Esophagus muscularis mucosa (tissue), 4 donors: Measurements from ENCODE around the gene FAM161A. TPM values are rescaled to one million over a fixed set of nuclear protein-coding genes. Genes with fewer than 3 reads are reported as not detected.
"Not testable (repeated sequence)": the region's sequence is repeated elsewhere in the genome, so short reads cannot be mapped to it uniquely, and the experiment has no call there.

Experiments
- DNase-seq: peaks from one replicate; pipeline ENCODE4 v3.0.0-alpha.2; 2017; ENCODE audit errors: extremely low spot score
- H3K27ac ChIP-seq, 4 donors: fragments of 200-600 bp; sonication (generic); replicated peaks in 1 of 4; 1 replicate in 3 of 4; 2 replicates in 1 of 4; pipeline ENCODE4 v1.5.1; 2016 to 2019; ENCODE audit warnings: mild to moderate bottlenecking in 1 of 4
- H3K27me3 ChIP-seq, 4 donors: fragments of 200-600 bp; sonication (generic); one replicate each; pipeline versions ENCODE4 v1.5.1 to v1.6.0; 2016 to 2019
- H3K36me3 ChIP-seq, 4 donors: fragments of 200-600 bp; sonication (generic); one replicate each; pipeline ENCODE4 v1.5.1; 2016 to 2019
- H3K4me1 ChIP-seq, 4 donors: fragments of 200-600 bp; sonication (generic); one replicate each; pipeline ENCODE4 v1.5.1; 2016 to 2019
- H3K4me3 ChIP-seq, 4 donors: fragments of 200-600 bp; sonication (generic); 1 replicate in 2 of 4; 2 replicates in 2 of 4; pipeline ENCODE4 v1.5.1; 2016 to 2019; ENCODE audit warnings: mild to moderate bottlenecking in 4 of 4, moderate library complexity in 1 of 4
- H3K9me3 ChIP-seq, 4 donors: fragments of 200-600 bp; sonication (generic); 1 replicate in 3 of 4; 2 replicates in 1 of 4; pipeline ENCODE4 v1.5.1; 2016 to 2019
- EP300 ChIP-seq: sonication (generic); formaldehyde crosslinking; IDR thresholded peaks from one replicate; pipeline ENCODE4 v1.6.1; 2017; ENCODE audit warnings: antibody characterized with exemption
- POLR2A ChIP-seq: fragments of 450-650 bp; IDR thresholded peaks from one replicate; pipeline ENCODE4 v1.6.1; 2017; ENCODE audit warnings: antibody characterized with exemption, moderate library complexity, mild to moderate bottlenecking, low read depth
- POLR2AphosphoS5 ChIP-seq, 2 donors: sonication (generic); formaldehyde crosslinking; IDR thresholded peaks; one replicate each; pipeline ENCODE4 v1.6.1; 2017; ENCODE audit warnings: antibody characterized with exemption in 2 of 2
- WGBS: methylation state at CpG from one replicate; pipeline ENCODE4 v1.1.5; 2018; 5-methylcytosine and 5-hydroxymethylcytosine counted together
- intact Hi-C: fragments of 100-400 bp; cut with DNase I; formaldehyde crosslinking; loops from one replicate; pipeline ENCODE4 v1.15.1; 2023
- total RNA-seq, 4 donors: library from RNA; depleted of rRNA; stranded (reverse); fragments of >200 nt; gene quantifications; one replicate each; pipeline versions ENCODE4 v1.1.0 to v1.2.1, GENCODE V29; 2016
- TF ChIP-seq, protein P1 (sequence below), 3 experiments: fragments of 200-600 bp in 2 of 3; fragments of 450-650 bp in 1 of 3; sonication (generic) in 2 of 3; IDR thresholded peaks; one replicate each; pipeline ENCODE4 v1.5.1; 2017 to 2019; ENCODE audit warnings: antibody characterized with exemption in 3 of 3, mild to moderate bottlenecking in 2 of 3, moderate library complexity in 1 of 3

Gene FAM161A
- total RNA-seq, 4 donors from 2014 or later: 0.83 to 1.7 (median 1.3) TPM

GRCh38 chr2:61887717-61888266 lies 33.9 kb upstream of the FAM161A start:
- WGBS: under 1% methylated on average over 18 of the region's 18 CpGs
- Histone ChIP-seq H3K36me3 (peaks cover 6 to 36% (median 20%) of the 10 kb centered on the region in 4 donors), H3K4me3 (peak overlapping the region; percentile 68 to 85 (median 72)), H3K4me1 (peaks cover 17 to 26% (median 20%) of the 10 kb centered on the region in 4 donors), H3K27me3 (no peaks in the 10 kb centered on the region), H3K9me3 (no peaks in the 10 kb centered on the region), H3K27ac (peak overlapping the region; percentile 92 to 99 (median 94))
- intact Hi-C loops: loop anchor here (10.0 kb wide), 1 partner anchor 353 kb away; the partner anchor contains the start of gene XPO1
- DNase-seq: no peak
- TF ChIP-seq, protein P1, sequence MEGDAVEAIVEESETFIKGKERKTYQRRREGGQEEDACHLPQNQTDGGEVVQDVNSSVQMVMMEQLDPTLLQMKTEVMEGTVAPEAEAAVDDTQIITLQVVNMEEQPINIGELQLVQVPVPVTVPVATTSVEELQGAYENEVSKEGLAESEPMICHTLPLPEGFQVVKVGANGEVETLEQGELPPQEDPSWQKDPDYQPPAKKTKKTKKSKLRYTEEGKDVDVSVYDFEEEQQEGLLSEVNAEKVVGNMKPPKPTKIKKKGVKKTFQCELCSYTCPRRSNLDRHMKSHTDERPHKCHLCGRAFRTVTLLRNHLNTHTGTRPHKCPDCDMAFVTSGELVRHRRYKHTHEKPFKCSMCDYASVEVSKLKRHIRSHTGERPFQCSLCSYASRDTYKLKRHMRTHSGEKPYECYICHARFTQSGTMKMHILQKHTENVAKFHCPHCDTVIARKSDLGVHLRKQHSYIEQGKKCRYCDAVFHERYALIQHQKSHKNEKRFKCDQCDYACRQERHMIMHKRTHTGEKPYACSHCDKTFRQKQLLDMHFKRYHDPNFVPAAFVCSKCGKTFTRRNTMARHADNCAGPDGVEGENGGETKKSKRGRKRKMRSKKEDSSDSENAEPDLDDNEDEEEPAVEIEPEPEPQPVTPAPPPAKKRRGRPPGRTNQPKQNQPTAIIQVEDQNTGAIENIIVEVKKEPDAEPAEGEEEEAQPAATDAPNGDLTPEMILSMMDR (IDR thresholded peaks at IDR 0.05): no peak
- no peak for TF ChIP-seq EP300
- TF ChIP-seq POLR2A: no peak
- TF ChIP-seq POLR2AphosphoS5 (IDR thresholded peaks at IDR 0.05): no peak

DNA sequence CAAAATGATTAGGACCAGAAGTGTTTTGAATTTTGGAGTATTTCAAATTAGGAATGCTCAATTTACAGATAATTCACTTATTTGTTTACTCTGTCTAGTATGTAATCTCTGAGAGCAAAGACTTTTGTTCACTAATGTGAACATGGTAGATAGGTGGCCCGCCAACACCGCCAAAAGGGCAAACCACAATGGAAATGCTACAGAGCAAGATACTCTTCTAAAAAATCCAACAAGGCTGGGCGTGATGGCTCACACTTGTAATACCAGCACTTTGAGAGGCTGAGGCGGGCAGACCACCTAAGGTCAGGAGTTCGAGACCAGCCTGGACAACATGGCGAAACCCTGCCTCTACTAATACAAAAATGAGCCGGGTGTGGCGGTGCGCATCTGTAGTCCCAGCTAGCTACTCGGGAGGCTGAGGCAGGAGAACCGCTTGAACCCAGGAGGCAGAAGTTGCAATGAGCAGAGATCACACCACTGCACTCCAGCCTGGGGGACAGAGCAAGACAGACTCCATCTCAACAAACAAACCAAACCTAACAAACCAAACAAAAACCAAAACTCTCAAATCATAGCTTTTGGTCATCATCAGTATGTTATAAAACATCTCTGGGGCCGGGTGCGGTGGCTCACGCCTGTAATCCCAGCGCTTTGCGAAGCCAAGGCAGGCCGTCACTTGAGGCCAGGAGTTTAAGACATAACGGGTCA lies 32.2 kb upstream of the FAM161A start:
- WGBS: 94% methylated on average over 18 of the region's 18 CpGs
- no peaks in the 10 kb centered on the region for H3K27me3 ChIP-seq
- H3K36me3 ChIP-seq: peaks cover 22 to 53% (median 36%) of the 10 kb centered on the region in 4 donors
- H3K9me3 ChIP-seq: no peaks in the 10 kb centered on the region
- peak overlapping the region in 1 of 4 donors; percentile 68 for H3K4me3 ChIP-seq
- intact Hi-C loops: loop anchor here (10.0 kb wide), 1 partner anchor 351 kb away; the partner anchor contains the start of gene XPO1
- H3K27ac ChIP-seq: no peak overlapping the region
- H3K4me1 ChIP-seq: peaks cover 17 to 26% (median 20%) of the 10 kb centered on the region in 4 donors
- no peak for DNase-seq
- TF ChIP-seq POLR2AphosphoS5 (IDR thresholded peaks at IDR 0.05): no peak
- TF ChIP-seq POLR2A: no peak

GRCh38 chr2:61882850-61883249 lies 29.0 kb upstream of the FAM161A start:
- H3K36me3 ChIP-seq: peaks cover 52 to 85% (median 67%) of the 10 kb centered on the region in 4 donors
- 79% methylated on average over 5 of the region's 5 CpGs for WGBS
- H3K27me3 ChIP-seq: no peaks in the 10 kb centered on the region
- H3K27ac ChIP-seq: no peak overlapping the region
- H3K4me1 ChIP-seq: peaks cover 17 to 24% (median 18%) of the 10 kb centered on the region in 4 donors
- intact Hi-C loops: loop anchor here (10.0 kb wide), 1 partner anchor 348 kb away; the partner anchor contains the start of gene XPO1
- DNase-seq: no peak
- TF ChIP-seq POLR2AphosphoS5 (IDR thresholded peaks at IDR 0.05) (no peak), POLR2A (no peak), EP300 (no peak)
- TF ChIP-seq, protein P1 (IDR thresholded peaks at IDR 0.05): no peak
- no peaks in the 10 kb centered on the region for H3K9me3 ChIP-seq
- H3K4me3 ChIP-seq: no peak overlapping the region

DNA sequence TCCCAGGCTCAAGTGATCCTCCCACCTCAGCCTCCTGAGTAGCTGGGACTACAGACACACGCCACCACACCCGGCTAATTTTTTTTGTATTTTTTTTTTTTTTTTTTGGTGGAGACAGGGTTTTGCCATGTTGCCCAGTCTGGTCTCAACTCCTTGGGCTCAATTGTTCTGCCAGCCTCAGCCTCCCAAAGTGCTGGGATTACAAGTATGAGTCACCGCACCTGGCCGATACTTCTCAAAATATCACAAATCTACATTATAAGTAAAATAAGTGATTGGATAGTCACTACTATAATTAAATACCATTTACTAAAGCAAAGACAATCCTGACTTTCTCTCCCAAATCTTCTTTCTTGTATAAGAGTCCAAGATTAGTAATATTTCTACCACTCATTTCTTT lies 25.5 kb upstream of the FAM161A start:
- H3K4me3 ChIP-seq, H3K27me3 ChIP-seq, H3K9me3 ChIP-seq, DNase-seq, intact Hi-C loops, H3K4me1 ChIP-seq, H3K27ac ChIP-seq: not testable (repeated sequence)
- WGBS: 91% methylated on average over 4 of the region's 4 CpGs
- H3K36me3 ChIP-seq: peaks cover 86 to 100% (median 94%) of the 10 kb centered on the region in 4 donors

GRCh38 chr2:61878761-61879160 lies 24.9 kb upstream of the FAM161A start:
- 92% methylated on average over 3 of the region's 3 CpGs for WGBS

More at GRCh38 chr2:61878761-61879160, 24.9 kb upstream of the FAM161A start:
- no peak overlapping the region for H3K4me3 ChIP-seq
- TF ChIP-seq, protein P1 (IDR thresholded peaks at IDR 0.05): no peak
- TF ChIP-seq POLR2A (no peak), EP300 (no peak), POLR2AphosphoS5 (IDR thresholded peaks at IDR 0.05) (no peak)
- H3K9me3 ChIP-seq: no peaks in the 10 kb centered on the region
- H3K27ac ChIP-seq: no peak overlapping the region
- H3K4me1 ChIP-seq: no peaks in the 10 kb centered on the region
- no peaks in the 10 kb centered on the region for H3K27me3 ChIP-seq
- intact Hi-C loops: no loop called here
- DNase-seq: no peak
- peaks cover 90 to 100% (median 95%) of the 10 kb centered on the region in 4 donors for H3K36me3 ChIP-seq
